OCI-LY7 (cell line): Measurements from ENCODE around the gene FBXO11. TPM values are rescaled to one million over a fixed set of nuclear protein-coding genes. Genes with fewer than 3 reads are reported as not detected.

ENCODE experiments used
- BruUV-seq: library from RNA; stranded (reverse); fragments of 400-500 nt; replicated peaks from 2 replicates; lab custom pipeline; 2021; lab: Mats Ljungman, UMichigan
- CTCF ChIA-PET: fragments of 300-600 bp; sonication (Branson Sonifier 250); formaldehyde crosslinking; loops from one replicate; lab custom pipeline; 2022; ENCODE audit warnings: antibody characterized with exemption; ENCODE audit not compliant: unreplicated experiment; lab: Charles Lee
- POLR2A ChIA-PET: fragments of 300-600 bp; sonication (Branson Sonifier 250); formaldehyde crosslinking; loops from one replicate; lab custom pipeline; 2022; ENCODE audit warnings: antibody characterized with exemption; lab: Charles Lee
- DNase-seq: peaks from one replicate; pipeline ENCODE4 v3.0.0-alpha.2; 2015; ENCODE audit warnings: low spot score
- H2AFZ ChIP-seq: fragments of 200-600 bp; sonication (generic), shearing (Covaris generic); 2 replicates; pipeline ENCODE4 v1.6.1; 2014; ENCODE audit warnings: mild to moderate bottlenecking, antibody characterized with exemption, low read length, moderate library complexity
- H3K27ac ChIP-seq: fragments of 200-600 bp; sonication (generic); 2 replicates; pipeline ENCODE4 v1.5.1; 2014; ENCODE audit warnings: mixed run types, low read depth, mild to moderate bottlenecking, moderate library complexity, low read length, inconsistent platforms; ENCODE audit not compliant: poor library complexity, severe bottlenecking
- H3K36me3 ChIP-seq: fragments of 200-600 bp; sonication (generic); 2 replicates; pipeline ENCODE4 v1.6.1; 2014; ENCODE audit warnings: mild to moderate bottlenecking, antibody characterized with exemption, low read length, moderate library complexity, mixed read lengths; ENCODE audit not compliant: insufficient read depth
- H3K4me1 ChIP-seq: fragments of 200-600 bp; sonication (generic); 2 replicates; pipeline ENCODE4 v1.5.1; 2014; ENCODE audit warnings: mild to moderate bottlenecking, low read length; ENCODE audit not compliant: insufficient read depth, poor library complexity, severe bottlenecking
- H3K4me2 ChIP-seq: fragments of 200-600 bp; sonication (generic); 2 replicates; pipeline ENCODE4 v1.6.1; 2014; ENCODE audit warnings: mild to moderate bottlenecking, low read length
- H3K4me3 ChIP-seq: fragments of 200-600 bp; sonication (generic); 2 replicates; pipeline ENCODE4 v1.5.1; 2014; ENCODE audit warnings: mild to moderate bottlenecking, low read depth, low read length; ENCODE audit not compliant: poor library complexity, severe bottlenecking
- H3K79me2 ChIP-seq: fragments of 200-600 bp; sonication (generic); 2 replicates; pipeline ENCODE4 v1.6.1; 2016; ENCODE audit warnings: low read depth, mild to moderate bottlenecking, low read length, moderate library complexity, mixed read lengths; ENCODE audit not compliant: insufficient read depth
- H3K9me2 ChIP-seq: fragments of 200-600 bp; sonication (generic); 2 replicates; pipeline ENCODE4 v1.6.1; 2016; ENCODE audit warnings: mild to moderate bottlenecking, low read length, mixed read lengths; ENCODE audit not compliant: insufficient read depth
- H3K9me3 ChIP-seq: fragments of 200-600 bp; sonication (generic); 2 replicates; pipeline ENCODE4 v1.6.1; 2014; ENCODE audit warnings: mild to moderate bottlenecking, mixed run types, low read length, mixed read lengths
- H4K20me1 ChIP-seq: fragments of 200-600 bp; sonication (generic); 2 replicates; pipeline ENCODE4 v1.6.1; 2014; ENCODE audit warnings: mild to moderate bottlenecking, antibody characterized with exemption, low read length, moderate library complexity, mixed read lengths; ENCODE audit not compliant: insufficient read depth
- EZH2phosphoT487 ChIP-seq: fragments of 200-600 bp; sonication (generic); IDR thresholded peaks from 2 replicates; pipeline ENCODE4 v1.6.1; 2018; ENCODE audit warnings: low read depth, borderline replicate concordance, mild to moderate bottlenecking, mixed run types, antibody characterized with exemption, low read length, moderate library complexity, mixed read lengths
- intact Hi-C: fragments of 100-400 bp; cut with micrococcal nuclease; formaldehyde crosslinking; loops from one replicate; pipeline ENCODE4 v1.10.0; 2022; ENCODE audit not compliant: unreplicated experiment
- total RNA-seq, 2 experiments: library from RNA; depleted of rRNA in 1 of 2; stranded (reverse); fragments of >200 nt in 1 of 2; shearing (Covaris generic) in 1 of 2; gene quantifications; 2 replicates each; pipeline ENCODE4 v1.2.3, GENCODE V29; 2014 to 2022
- TF ChIP-seq, protein P1 (sequence below): fragments of 200-600 bp; sonication (generic); conservative IDR thresholded peaks from 2 replicates; pipeline ENCODE4 v1.5.1; 2014; ENCODE audit warnings: mild to moderate bottlenecking, antibody characterized with exemption, low read length, moderate library complexity, mixed read lengths

The FBXO11 gene
- total RNA-seq, 2 experiments from 2014 or later = 31.9 to 73.2 TPM

DNA sequence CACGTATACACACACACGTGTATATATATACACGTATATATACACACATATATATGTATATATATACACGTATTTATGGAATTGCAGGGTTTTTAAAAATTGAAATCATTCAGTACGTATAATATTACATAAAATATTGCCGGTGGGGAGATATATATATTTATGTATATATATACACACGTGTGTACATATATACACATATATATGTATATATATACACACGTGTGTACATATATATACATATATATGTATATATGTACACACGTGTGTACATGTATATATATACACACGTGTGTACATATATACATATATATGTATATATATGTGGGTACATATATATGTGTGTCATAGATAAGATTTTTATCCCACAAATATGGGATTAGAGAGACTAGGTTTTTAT, 5.4 kb downstream of the FBXO11 start:
- Histone ChIP-seq H3K4me3 (no peak overlapping the region), H3K4me1 (peaks cover 64% of the 10 kb centered on the region), H3K79me2 (peaks cover 92% of the 10 kb centered on the region), H3K9me3 (no peaks in the 10 kb centered on the region), H3K4me2 (no peak overlapping the region), H3K9me2 (no peaks in the 10 kb centered on the region), H2AFZ (no peak overlapping the region), H4K20me1 (peaks cover 58% of the 10 kb centered on the region), H3K27ac (no peak overlapping the region), H3K36me3 (peaks cover 6% of the 10 kb centered on the region)
- ChIA-PET CTCF (no interaction called here), POLR2A (interaction anchor here (2.7 kb wide), 1 partner anchor 12 kb away, joined by 8 read pairs; no protein-coding TSS in a partner anchor)
- BruUV-seq = no TSS peak
- no peak for DNase-seq
- intact Hi-C loops = loop anchor here (5.0 to 10.0 kb wide), 4 partner anchors 116 to 919 kb away; partner anchors contain the start of gene MSH6
- TF ChIP-seq, protein P1, sequence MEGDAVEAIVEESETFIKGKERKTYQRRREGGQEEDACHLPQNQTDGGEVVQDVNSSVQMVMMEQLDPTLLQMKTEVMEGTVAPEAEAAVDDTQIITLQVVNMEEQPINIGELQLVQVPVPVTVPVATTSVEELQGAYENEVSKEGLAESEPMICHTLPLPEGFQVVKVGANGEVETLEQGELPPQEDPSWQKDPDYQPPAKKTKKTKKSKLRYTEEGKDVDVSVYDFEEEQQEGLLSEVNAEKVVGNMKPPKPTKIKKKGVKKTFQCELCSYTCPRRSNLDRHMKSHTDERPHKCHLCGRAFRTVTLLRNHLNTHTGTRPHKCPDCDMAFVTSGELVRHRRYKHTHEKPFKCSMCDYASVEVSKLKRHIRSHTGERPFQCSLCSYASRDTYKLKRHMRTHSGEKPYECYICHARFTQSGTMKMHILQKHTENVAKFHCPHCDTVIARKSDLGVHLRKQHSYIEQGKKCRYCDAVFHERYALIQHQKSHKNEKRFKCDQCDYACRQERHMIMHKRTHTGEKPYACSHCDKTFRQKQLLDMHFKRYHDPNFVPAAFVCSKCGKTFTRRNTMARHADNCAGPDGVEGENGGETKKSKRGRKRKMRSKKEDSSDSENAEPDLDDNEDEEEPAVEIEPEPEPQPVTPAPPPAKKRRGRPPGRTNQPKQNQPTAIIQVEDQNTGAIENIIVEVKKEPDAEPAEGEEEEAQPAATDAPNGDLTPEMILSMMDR = no peak
- no peak for TF ChIP-seq EZH2phosphoT487

DNA sequence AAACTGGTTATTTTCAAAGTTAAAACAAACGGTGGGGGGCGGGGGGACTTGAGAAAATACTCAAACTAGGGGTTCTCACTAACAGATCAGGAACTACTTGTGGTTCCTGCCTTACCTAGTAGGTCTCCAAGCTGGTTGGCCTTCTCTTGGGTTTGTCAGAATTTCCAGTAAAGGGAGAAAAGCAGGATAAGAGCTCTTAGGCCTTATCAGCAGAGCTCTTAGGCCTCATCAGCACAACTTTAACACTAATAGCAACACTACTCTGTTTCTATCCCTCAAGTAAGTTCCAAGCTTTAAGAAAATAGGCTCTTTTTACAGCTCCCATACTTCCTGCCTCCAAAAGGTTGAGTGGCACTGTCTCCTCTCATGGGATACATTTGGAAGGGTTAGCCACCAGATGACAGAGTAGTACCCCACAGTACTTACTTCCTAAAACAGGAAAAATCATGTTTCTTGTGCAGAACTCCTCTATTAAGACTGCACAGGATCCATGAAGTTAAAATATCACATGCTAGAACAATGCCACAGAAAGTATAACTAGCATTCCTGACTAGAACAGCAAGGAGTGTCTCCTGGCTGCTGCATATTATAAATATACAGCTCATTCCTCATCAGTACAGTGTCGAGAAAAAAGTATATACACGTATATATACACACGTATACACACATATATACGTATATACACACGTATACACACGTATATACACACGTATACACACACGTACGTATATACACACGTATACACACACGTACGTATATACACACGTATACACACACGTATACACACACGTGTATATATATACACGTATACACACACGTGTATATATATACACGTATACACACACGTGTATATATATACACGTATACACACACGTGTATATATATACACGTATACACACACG, 6.1 kb downstream of the FBXO11 start:
- no peak for DNase-seq
- no peak overlapping the region for H3K4me3 ChIP-seq
- peaks cover 69% of the 10 kb centered on the region for H3K4me1 ChIP-seq
- peaks cover 99% of the 10 kb centered on the region for H3K79me2 ChIP-seq
- BruUV-seq = no TSS peak
- ChIA-PET CTCF (no interaction called here), POLR2A (interaction anchor here (0.6 to 2.7 kb wide), 10 partner anchors 12 to 190 kb away, joined by 3 to 10 read pairs (median 4); no protein-coding TSS in a partner anchor)
- H3K27ac ChIP-seq = peak overlapping the region; percentile 13
- TF ChIP-seq EZH2phosphoT487 = no peak
- TF ChIP-seq, protein P1 = no peak
- intact Hi-C loops = loop anchor here (5.0 to 10.0 kb wide), 4 partner anchors 115 to 918 kb away; partner anchors contain the start of gene MSH6
- H3K9me3 ChIP-seq = no peaks in the 10 kb centered on the region
- peaks cover 62% of the 10 kb centered on the region for H4K20me1 ChIP-seq
- no peak overlapping the region for H2AFZ ChIP-seq
- H3K36me3 ChIP-seq = peaks cover 6% of the 10 kb centered on the region
- H3K4me2 ChIP-seq = peak overlapping the region; percentile 0; the same call in 1 of the 2 replicates
- H3K9me2 ChIP-seq = no peaks in the 10 kb centered on the region
